IMR-90 (cell line): Measurements from ENCODE around the gene KNL1. TPM values are rescaled to one million over a fixed set of nuclear protein-coding genes. Genes with fewer than 3 reads are reported as not detected.

Experiments used
- ATAC-seq: fragments of 200-7000 bp; cut with Tn5 transposase; 2 replicates; pipeline ENCODE4 v1.9.1; 2020; ENCODE audit warnings: low read depth, mild to moderate bottlenecking, moderate library complexity
- BruUV-seq: library from RNA; stranded (reverse); fragments of 400-500 nt; replicated peaks from 2 replicates; lab custom pipeline; 2021; lab: Mats Ljungman, UMichigan
- CTCF ChIA-PET: fragments of 300-600 bp; formaldehyde crosslinking; extraction: SDS; loops from one replicate; lab custom pipeline; 2021; ENCODE audit warnings: antibody characterized with exemption; lab: Yijun Ruan, JAX
- POLR2A ChIA-PET: fragments of 300-600 bp; sonication (Branson Sonifier 250); formaldehyde crosslinking; loops from one replicate; lab custom pipeline; 2022; ENCODE audit warnings: antibody characterized with exemption; ENCODE audit not compliant: unreplicated experiment; lab: Charles Lee
- DNase-seq: peaks from one replicate; pipeline ENCODE4 v3.0.0; 2013
- H2AFZ ChIP-seq: replicated peaks from 2 replicates; pipeline ENCODE3; 2013; ENCODE audit warnings: low read length, mild to moderate bottlenecking; ENCODE audit not compliant: poor library complexity
- H2AK5ac ChIP-seq: 2 replicates; pipeline ENCODE4 v1.6.1; 2013; ENCODE audit warnings: low read depth, low read length, inconsistent platforms
- H2AK9ac ChIP-seq: replicated peaks from 2 replicates; pipeline ENCODE3; 2013; ENCODE audit warnings: mild to moderate bottlenecking, low read depth, low read length, moderate library complexity; ENCODE audit not compliant: poor library complexity
- H2BK120ac ChIP-seq: 2 replicates; pipeline ENCODE4 v1.6.1; 2013; ENCODE audit warnings: low read depth, low read length, inconsistent platforms
- H2BK15ac ChIP-seq: 3 replicates; pipeline ENCODE4 v1.6.1; 2013; ENCODE audit warnings: low read depth, low read length, inconsistent platforms
- H2BK20ac ChIP-seq: 2 replicates; pipeline ENCODE4 v1.6.1; 2013; ENCODE audit warnings: low read depth, mild to moderate bottlenecking, inconsistent platforms, low read length, moderate library complexity
- H2BK5ac ChIP-seq: 2 replicates; pipeline ENCODE4 v1.6.1; 2013; ENCODE audit warnings: mild to moderate bottlenecking, low read depth, low read length, inconsistent platforms; ENCODE audit not compliant: poor library complexity, severe bottlenecking
- H3K14ac ChIP-seq: replicated peaks from 2 replicates; pipeline ENCODE4 v1.6.1; 2013; ENCODE audit warnings: low read depth, low read length, inconsistent platforms
- H3K18ac ChIP-seq: 2 replicates; pipeline ENCODE4 v1.6.1; 2013; ENCODE audit warnings: low read depth, low read length, control low read depth
- H3K23ac ChIP-seq: 2 replicates; pipeline ENCODE4 v1.6.1; 2013; ENCODE audit warnings: low read depth, low read length, inconsistent platforms
- H3K27ac ChIP-seq: 2 replicates; pipeline ENCODE4 v1.5.1; 2013; ENCODE audit warnings: mild to moderate bottlenecking, control low read depth, low read length; ENCODE audit not compliant: insufficient read depth
- H3K27me3 ChIP-seq: 2 replicates; pipeline ENCODE4 v1.6.1; 2013; ENCODE audit warnings: low read length; ENCODE audit not compliant: control insufficient read depth, insufficient read depth
- H3K36me3 ChIP-seq: 2 replicates; pipeline ENCODE4 v1.6.1; 2013; ENCODE audit warnings: low read length, mixed read lengths; ENCODE audit not compliant: control insufficient read depth, insufficient read depth
- H3K4ac ChIP-seq: 2 replicates; pipeline ENCODE4 v1.6.1; 2013; ENCODE audit warnings: low read depth, low read length, inconsistent platforms
- H3K4me1 ChIP-seq: 2 replicates; pipeline ENCODE4 v1.6.1; 2013; ENCODE audit warnings: low read length, mixed read lengths; ENCODE audit not compliant: control insufficient read depth, insufficient read depth
- H3K4me2 ChIP-seq: 2 replicates; pipeline ENCODE4 v1.6.1; 2013; ENCODE audit warnings: low read depth, mild to moderate bottlenecking, control low read depth, low read length, moderate library complexity
- H3K4me3 ChIP-seq: 2 replicates; pipeline ENCODE4 v1.5.1; 2013; ENCODE audit warnings: low read depth, mild to moderate bottlenecking, control low read depth, low read length, moderate library complexity; ENCODE audit not compliant: insufficient read depth
- H3K56ac ChIP-seq: 2 replicates; pipeline ENCODE4 v1.6.1; 2013; ENCODE audit warnings: low read length, inconsistent platforms; ENCODE audit not compliant: insufficient read depth; ENCODE audit errors: extremely low read depth
- H3K79me1 ChIP-seq, 2 experiments: 2 replicates each; pipeline ENCODE4 v1.6.1; 2013; ENCODE audit warnings: low read length in 2 of 2, inconsistent platforms in 1 of 2, low read depth in 1 of 2
- H3K9ac ChIP-seq: 2 replicates; pipeline ENCODE4 v1.6.1; 2013; ENCODE audit warnings: low read depth, low read length, control low read depth
- H3K9me1 ChIP-seq: 2 replicates; pipeline ENCODE4 v1.6.1; 2013; ENCODE audit warnings: low read length, inconsistent platforms; ENCODE audit not compliant: insufficient read depth
- H3K9me3 ChIP-seq: 2 replicates; pipeline ENCODE4 v1.6.1; 2013; ENCODE audit warnings: low read length; ENCODE audit not compliant: control insufficient read depth, insufficient read depth
- H4K20me1 ChIP-seq: 2 replicates; pipeline ENCODE4 v1.6.1; 2013; ENCODE audit warnings: low read length, inconsistent platforms; ENCODE audit not compliant: insufficient read depth
- H4K5ac ChIP-seq: 2 replicates; pipeline ENCODE4 v1.6.1; 2013; ENCODE audit warnings: mild to moderate bottlenecking, low read depth, low read length, control low read depth
- H4K8ac ChIP-seq, 2 experiments: 2 replicates each; pipeline ENCODE4 v1.6.1; 2013; ENCODE audit warnings: low read depth in 2 of 2, low read length in 2 of 2, control low read depth in 1 of 2, inconsistent platforms in 1 of 2
- H4K91ac ChIP-seq: 2 replicates; pipeline ENCODE4 v1.6.1; 2013; ENCODE audit warnings: low read depth, low read length, inconsistent platforms; ENCODE audit not compliant: insufficient read depth
- BHLHE40 ChIP-seq: fragments of 150-350 bp; IDR thresholded peaks from 2 replicates; pipeline ENCODE4 v1.6.1; 2016; ENCODE audit warnings: mild to moderate bottlenecking, low read depth, low read length
- CEBPB ChIP-seq: IDR thresholded peaks from 2 replicates; pipeline ENCODE4 v1.6.1; 2012; ENCODE audit warnings: low read depth, low read length, improper control_type of control experiment
- CHD1 ChIP-seq: IDR thresholded peaks from 2 replicates; pipeline ENCODE4 v1.6.1; 2012; ENCODE audit warnings: low read depth, low read length, improper control_type of control experiment
- CTCF ChIP-seq: conservative IDR thresholded peaks from 2 replicates; pipeline ENCODE4 v1.5.1; 2012; ENCODE audit warnings: mild to moderate bottlenecking, low read depth, low read length, improper control_type of control experiment
- FOS ChIP-seq: fragments of 150-350 bp; IDR thresholded peaks from 2 replicates; pipeline ENCODE4 v1.6.1; 2016; ENCODE audit warnings: low read depth, low read length
- MAFK ChIP-seq: IDR thresholded peaks from 2 replicates; pipeline ENCODE4 v1.6.1; 2012; ENCODE audit warnings: low read depth, low read length, improper control_type of control experiment
- MAZ ChIP-seq: IDR thresholded peaks from 2 replicates; pipeline ENCODE4 v1.6.1; 2012; ENCODE audit warnings: low read depth, mild to moderate bottlenecking, low read length, improper control_type of control experiment, moderate library complexity, borderline replicate concordance
- MXI1 ChIP-seq: IDR thresholded peaks from 2 replicates; pipeline ENCODE4 v1.6.1; 2012; ENCODE audit warnings: low read depth, mild to moderate bottlenecking, low read length, moderate library complexity, borderline replicate concordance
- NFE2L2 ChIP-seq: fragments of 150-350 bp; IDR thresholded peaks from 2 replicates; pipeline ENCODE4 v1.6.1; 2016; ENCODE audit warnings: low read depth, mild to moderate bottlenecking, low read length
- POLR2A ChIP-seq: IDR thresholded peaks from 2 replicates; pipeline ENCODE4 v1.6.1; 2012; ENCODE audit warnings: mild to moderate bottlenecking, low read depth, low read length
- RAD21 ChIP-seq: IDR thresholded peaks from 2 replicates; pipeline ENCODE4 v1.6.1; 2012; ENCODE audit warnings: low read length, improper control_type of control experiment
- RCOR1 ChIP-seq: IDR thresholded peaks from 2 replicates; pipeline ENCODE4 v1.6.1; 2012; ENCODE audit warnings: mild to moderate bottlenecking, low read length, improper control_type of control experiment; ENCODE audit not compliant: insufficient replicate concordance
- RFX5 ChIP-seq: IDR thresholded peaks from 2 replicates; pipeline ENCODE4 v1.8.0; 2012; ENCODE audit warnings: low read depth, mild to moderate bottlenecking, low read length, moderate library complexity
- SMC3 ChIP-seq: fragments of 150-350 bp; IDR thresholded peaks from 2 replicates; pipeline ENCODE4 v1.6.1; 2016; ENCODE audit warnings: low read depth, mild to moderate bottlenecking, antibody characterized with exemption, low read length, moderate library complexity
- USF2 ChIP-seq: fragments of 150-350 bp; IDR thresholded peaks from 2 replicates; pipeline ENCODE4 v1.6.1; 2017; ENCODE audit warnings: mild to moderate bottlenecking, antibody characterized with exemption, low read length, low read depth
- WGBS, 2 experiments: methylation state at CpG; one replicate each; pipeline versions ENCODE4 v1.1.5 to v1.1.7; 2013; ENCODE audit warnings: missing lambda C conversion rate in 2 of 2; ENCODE audit not compliant: insufficient read length in 1 of 2; ENCODE audit errors: extremely low coverage in 2 of 2; 5-methylcytosine and 5-hydroxymethylcytosine counted together
- dilution Hi-C: fragments of 300-500 bp; cut with HindIII; formaldehyde crosslinking; loops from one replicate; pipeline ENCODE4 v1.14.3; 2018; ENCODE audit warnings: low sequenced_read_pairs; ENCODE audit not compliant: unreplicated experiment
- in situ Hi-C: fragments of 300-500 bp; cut with MboI; formaldehyde crosslinking; loops from 3 replicates; pipeline ENCODE4 v1.14.3; 2019; ENCODE audit warnings: low sequenced_read_pairs, inconsistent platforms, mixed read lengths
- intact Hi-C: fragments of 100-400 bp; cut with micrococcal nuclease; formaldehyde crosslinking; loops from 2 replicates; pipeline ENCODE4 v1.10.0; 2022
- polyA plus RNA-seq, 3 experiments: library from polyadenylated mRNA; depleted of rRNA; stranded (reverse); fragments of >200 nt; gene quantifications; 2 replicates each; pipeline ENCODE4 v1.2.3, GENCODE V29; 2012; ENCODE audit warnings: low replicate concordance in 1 of 3
- total RNA-seq: library from RNA; depleted of rRNA; stranded (reverse); fragments of >200 nt; gene quantifications from 2 replicates; pipeline ENCODE4 v1.2.3, GENCODE V29; 2012
- TF ChIP-seq, protein P1 (sequence below): fragments of 150-350 bp; IDR thresholded peaks from 2 replicates; pipeline ENCODE4 v1.6.1; 2016; ENCODE audit warnings: low read depth, mild to moderate bottlenecking, low read length, moderate library complexity, borderline replicate concordance

KNL1 gene
- total and polyA plus RNA-seq, 2 of the 4 experiments (the other 2 are of a cell fraction), result 3.1 to 25.1 TPM

GRCh38 chr15:40660686-40661085 is 66.6 kb downstream of the KNL1 start:
- Histone ChIP-seq H4K8ac (no peak overlapping the region), H2BK20ac (no peak overlapping the region), H3K36me3 (no peaks in the 10 kb centered on the region), H3K56ac (no peak overlapping the region), H3K4me1 (no peaks in the 10 kb centered on the region), H4K91ac (no peak overlapping the region), H3K79me1 (no peaks in the 10 kb centered on the region), H4K5ac (no peak overlapping the region), H2BK120ac (no peak overlapping the region), H3K9me1 (no peaks in the 10 kb centered on the region), H2BK5ac (no peak overlapping the region), H4K20me1 (no peaks in the 10 kb centered on the region), H3K18ac (no peak overlapping the region), H2BK15ac (no peak overlapping the region), H3K27ac (no peak overlapping the region), H3K4me3 (no peak overlapping the region), H3K9ac (no peak overlapping the region), H2AFZ (no peak overlapping the region), H2AK5ac (no peak overlapping the region), H3K27me3 (no peaks in the 10 kb centered on the region), H3K4me2 (no peak overlapping the region), H2AK9ac (no peak overlapping the region), H3K23ac (no peak overlapping the region), H3K4ac (no peak overlapping the region), H3K14ac (no peak overlapping the region), H3K9me3 (no peaks in the 10 kb centered on the region)
- no TSS peak for BruUV-seq
- no peak for ATAC-seq
- CTCF ChIA-PET, result no interaction called here
- POLR2A ChIA-PET, result no interaction called here
- intact Hi-C loops (no loop called here), in situ Hi-C loops (no loop called here), dilution Hi-C loops (no loop called here)
- DNase-seq, result no peak
- TF ChIP-seq, protein P1, sequence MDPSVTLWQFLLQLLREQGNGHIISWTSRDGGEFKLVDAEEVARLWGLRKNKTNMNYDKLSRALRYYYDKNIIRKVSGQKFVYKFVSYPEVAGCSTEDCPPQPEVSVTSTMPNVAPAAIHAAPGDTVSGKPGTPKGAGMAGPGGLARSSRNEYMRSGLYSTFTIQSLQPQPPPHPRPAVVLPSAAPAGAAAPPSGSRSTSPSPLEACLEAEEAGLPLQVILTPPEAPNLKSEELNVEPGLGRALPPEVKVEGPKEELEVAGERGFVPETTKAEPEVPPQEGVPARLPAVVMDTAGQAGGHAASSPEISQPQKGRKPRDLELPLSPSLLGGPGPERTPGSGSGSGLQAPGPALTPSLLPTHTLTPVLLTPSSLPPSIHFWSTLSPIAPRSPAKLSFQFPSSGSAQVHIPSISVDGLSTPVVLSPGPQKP, result no peak
- TF ChIP-seq CEBPB (no peak), FOS (no peak), RCOR1 (no peak), RAD21 (no peak), RFX5 (no peak), MAFK (no peak), CHD1 (no peak), NFE2L2 (no peak), MAZ (no peak), USF2 (no peak), MXI1 (no peak), BHLHE40 (no peak), SMC3 (no peak), POLR2A (no peak), CTCF (no peak)
- WGBS, 2 experiments, result no CpG with 5 or more reads among the region's 5 CpGs
